ENCODE data around the gene PODNL1. TPM values are rescaled to one million over a fixed set of nuclear protein-coding genes. Genes with fewer than 3 reads are reported as not detected.

PODNL1 gene
- total and polyA plus RNA-seq, 3 experiments from 2014 or later: 0.24 TPM; not detected in 2

DNA sequence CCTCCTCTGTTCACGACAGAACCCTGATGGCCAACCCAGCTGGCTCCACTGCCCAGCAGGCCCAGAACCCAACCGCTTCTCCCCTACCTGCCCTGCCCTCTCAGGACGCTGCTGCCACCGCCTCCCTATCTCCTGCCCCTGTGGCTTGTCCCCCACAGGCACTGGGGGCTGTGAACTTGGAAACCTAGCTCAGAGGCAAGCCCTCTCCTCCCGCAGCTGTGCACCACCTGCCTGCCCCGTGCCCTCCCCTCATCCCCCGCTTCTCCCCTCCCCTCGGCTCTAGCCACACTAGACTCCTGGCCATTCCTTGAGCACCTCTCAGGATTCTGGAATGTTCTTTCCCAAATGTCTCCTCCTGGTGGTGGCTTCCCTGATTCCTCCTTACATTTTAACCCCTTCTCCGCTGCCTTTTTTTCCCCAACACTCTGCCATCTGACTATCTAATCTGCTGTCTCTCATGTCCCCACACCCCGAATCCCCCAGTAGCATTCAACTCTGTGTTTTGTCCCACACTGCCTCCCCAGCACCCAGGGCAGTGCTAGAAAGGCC is 54.6 kb downstream of the PODNL1 start:
- ChIA-PET POLR2A (interaction anchor here (0.5 to 0.7 kb wide), 3 partner anchors 125 to 171 kb away, joined by 3 to 4 read pairs (median 3); no protein-coding TSS in a partner anchor), CTCF (interaction anchor here (1.7 to 5.4 kb wide), 4 partner anchors 164 to 253 kb away, joined by 4 to 35 read pairs (median 22); partner anchors contain the start of genes ASF1B and MISP3)
- Histone ChIP-seq H3K4me1 (ENCODE audit: insufficient read depth, low read length) (peaks cover 74% of the 10 kb centered on the region), H3K36me3 (ENCODE audit: insufficient read depth, low read length) (no peaks in the 10 kb centered on the region), H3K27me3 (ENCODE audit: insufficient read depth, low read length, poor library complexity, severe bottlenecking) (no peaks in the 10 kb centered on the region), H3K9me3 (ENCODE audit: low read length) (no peaks in the 10 kb centered on the region), H3K27ac (ENCODE audit: low read depth, low read length) (no peak overlapping the region), H3K4me3 (ENCODE audit: low read length) (no peak overlapping the region)
- peak overlapping the region in 4 of 8 donors; percentile 50 to 77 (median 60) for H3K27ac Mint-ChIP-seq
- no peak for DNase-seq
- H3K36me3 Mint-ChIP-seq: no peaks in the 10 kb centered on the region
- H3K9me3 Mint-ChIP-seq: no peaks in the 10 kb centered on the region
- no peaks in the 10 kb centered on the region for H3K27me3 Mint-ChIP-seq
- peaks cover 49 to 74% (median 57%) of the 10 kb centered on the region in 3 donors for H3K4me1 Mint-ChIP-seq
- H3K4me3 Mint-ChIP-seq: no peak overlapping the region

DNA sequence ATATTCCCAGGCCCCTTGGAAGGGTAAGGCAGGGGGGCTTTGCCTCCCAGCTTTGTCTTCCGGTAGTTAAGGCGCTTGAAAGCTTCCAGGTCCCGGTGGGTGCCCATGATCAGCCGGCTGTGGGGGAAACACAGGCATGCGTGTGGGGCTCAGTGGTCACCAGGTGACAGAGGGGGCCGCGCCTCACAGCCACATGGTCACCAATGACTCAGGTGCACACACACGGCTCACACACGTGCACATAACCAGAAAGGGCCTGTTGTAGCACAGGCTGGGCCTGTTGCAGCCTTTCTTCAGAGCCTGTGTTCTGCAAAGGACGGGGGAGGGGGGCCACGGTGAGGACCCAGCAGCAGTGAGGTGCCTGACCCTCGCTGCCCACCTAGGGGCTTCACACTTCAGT is 55.4 kb downstream of the PODNL1 start:
- no peaks in the 10 kb centered on the region for H3K36me3 Mint-ChIP-seq
- no peaks in the 10 kb centered on the region for H3K9me3 ChIP-seq (ENCODE audit: low read length)
- H3K4me1 ChIP-seq (ENCODE audit: insufficient read depth, low read length): peaks cover 71% of the 10 kb centered on the region
- no peaks in the 10 kb centered on the region for H3K27me3 Mint-ChIP-seq
- CTCF ChIA-PET: interaction anchor here (0.9 to 5.4 kb wide), 5 partner anchors 149 to 254 kb away, joined by 3 to 35 read pairs (median 15); partner anchors contain the start of genes ASF1B, IL27RA and MISP3
- H3K9me3 Mint-ChIP-seq: no peaks in the 10 kb centered on the region
- H3K4me1 Mint-ChIP-seq: peaks cover 49 to 74% (median 57%) of the 10 kb centered on the region in 3 donors
- POLR2A ChIA-PET: interaction anchor here (0.6 to 0.7 kb wide), 3 partner anchors 109 to 188 kb away, joined by 4 to 6 read pairs (median 4); no protein-coding TSS in a partner anchor
- peak overlapping the region; percentile 6 for H3K27ac ChIP-seq (ENCODE audit: low read depth, low read length)
- no peak overlapping the region for H3K4me3 ChIP-seq (ENCODE audit: low read length)
- no peak for DNase-seq
- H3K27ac Mint-ChIP-seq: peak overlapping the region in 2 of 8 donors; percentile 88 to 93
- H3K27me3 ChIP-seq (ENCODE audit: insufficient read depth, low read length, poor library complexity, severe bottlenecking): no peaks in the 10 kb centered on the region
- peak overlapping the region in 2 of 7 donors; percentile 47 to 78 for H3K4me3 Mint-ChIP-seq
- H3K36me3 ChIP-seq (ENCODE audit: insufficient read depth, low read length): no peaks in the 10 kb centered on the region

DNA sequence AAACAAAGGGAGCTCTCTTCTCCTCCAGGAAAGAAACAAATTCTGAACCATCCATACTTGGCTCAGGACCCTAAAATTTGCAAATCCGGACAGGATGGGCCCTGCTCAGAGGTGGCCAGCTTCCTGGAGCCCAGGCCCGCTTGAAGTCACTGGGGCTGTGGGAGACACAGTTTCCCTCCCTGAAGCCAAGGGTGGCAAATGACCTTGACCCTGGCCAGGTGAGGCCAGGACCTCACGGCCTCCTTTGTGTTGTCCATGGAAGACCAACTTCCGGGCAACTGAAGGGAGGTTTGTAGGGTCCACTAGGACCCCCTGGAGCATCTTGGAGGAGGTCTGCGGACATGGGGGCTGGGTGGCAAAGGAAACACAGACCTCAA is 55.8 kb downstream of the PODNL1 start:
- Histone ChIP-seq H3K36me3 (ENCODE audit: insufficient read depth, low read length) (no peaks in the 10 kb centered on the region), H3K4me1 (ENCODE audit: insufficient read depth, low read length) (peaks cover 66% of the 10 kb centered on the region), H3K4me3 (ENCODE audit: low read length) (peak overlapping the region; percentile 40), H3K27me3 (ENCODE audit: insufficient read depth, low read length, poor library complexity, severe bottlenecking) (no peaks in the 10 kb centered on the region), H3K27ac (ENCODE audit: low read depth, low read length) (peak overlapping the region; percentile 6), H3K9me3 (ENCODE audit: low read length) (no peaks in the 10 kb centered on the region)
- Mint-ChIP-seq H3K4me1 (peaks cover 48 to 69% (median 54%) of the 10 kb centered on the region in 3 donors), H3K36me3 (no peaks in the 10 kb centered on the region), H3K4me3 (peak overlapping the region; percentile 47 to 83 (median 72)), H3K27me3 (no peaks in the 10 kb centered on the region), H3K27ac (peak overlapping the region; percentile 26 to 91 (median 90)), H3K9me3 (no peaks in the 10 kb centered on the region)
- DNase-seq: no peak
- POLR2A ChIA-PET: interaction anchor here (0.6 to 1.9 kb wide), 4 partner anchors 109 to 286 kb away, joined by 3 to 6 read pairs (median 6); partner anchors contain the start of gene IL27RA
- CTCF ChIA-PET: interaction anchor here (0.8 to 5.4 kb wide), 9 partner anchors 15 to 466 kb away, joined by 3 to 35 read pairs (median 4); partner anchors contain the start of genes ASF1B, IL27RA and MISP3

DNA sequence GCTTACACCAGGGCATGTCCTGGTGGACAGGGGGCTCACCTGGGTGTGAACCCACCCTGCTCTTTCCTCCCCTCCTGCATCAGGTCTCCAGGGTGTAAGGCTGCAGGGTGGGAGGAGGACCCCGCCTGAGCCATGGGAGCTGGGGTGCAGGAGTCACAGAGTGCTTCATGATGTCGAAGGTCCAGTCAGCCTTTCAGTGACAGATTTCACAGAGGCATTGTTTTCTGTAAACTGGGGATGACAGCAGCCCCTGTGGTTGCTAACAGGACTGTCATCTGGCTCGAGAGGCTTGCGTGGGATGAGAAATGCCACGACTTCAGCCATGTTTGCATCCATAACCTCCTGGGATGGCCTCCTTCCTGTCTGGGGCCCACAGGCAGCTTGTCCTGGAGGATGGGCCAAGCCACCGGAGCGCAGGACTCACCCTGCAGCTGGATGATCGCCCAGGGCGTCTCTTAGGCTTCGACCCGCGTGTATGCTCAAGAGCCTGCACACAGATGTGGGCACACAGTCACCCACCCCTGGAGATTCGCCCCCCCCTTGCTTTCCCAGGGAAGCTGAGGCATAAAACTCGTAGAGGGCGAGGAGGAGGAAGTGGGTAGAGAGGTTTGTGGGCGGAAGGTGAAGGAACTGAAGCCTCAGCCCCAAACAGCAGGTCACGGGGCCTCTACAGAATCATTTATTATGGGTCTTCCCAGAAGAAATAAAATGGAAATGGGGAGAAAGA is 56.4 kb downstream of the PODNL1 start:
- no peaks in the 10 kb centered on the region for H3K36me3 Mint-ChIP-seq
- H3K27ac ChIP-seq (ENCODE audit: low read depth, low read length): no peak overlapping the region
- peaks cover 42 to 64% (median 48%) of the 10 kb centered on the region in 3 donors for H3K4me1 Mint-ChIP-seq
- peak overlapping the region; percentile 47 to 83 (median 72) for H3K4me3 Mint-ChIP-seq
- CTCF ChIA-PET: interaction anchor here (0.7 to 5.4 kb wide), 15 partner anchors 16 to 467 kb away, joined by 3 to 35 read pairs (median 4); partner anchors contain the start of genes ASF1B, IL27RA and MISP3
- peaks cover 62% of the 10 kb centered on the region for H3K4me1 ChIP-seq (ENCODE audit: insufficient read depth, low read length)
- POLR2A ChIA-PET: interaction anchor here (0.6 to 1.9 kb wide), 4 partner anchors 108 to 286 kb away, joined by 3 to 6 read pairs (median 6); partner anchors contain the start of gene IL27RA
- peak in 4 of 5 donors; percentile 29 to 70 (median 34) for DNase-seq
- H3K36me3 ChIP-seq (ENCODE audit: insufficient read depth, low read length): no peaks in the 10 kb centered on the region
- peak overlapping the region; percentile 26 to 91 (median 90) for H3K27ac Mint-ChIP-seq
- no peaks in the 10 kb centered on the region for H3K9me3 Mint-ChIP-seq
- no peaks in the 10 kb centered on the region for H3K27me3 ChIP-seq (ENCODE audit: insufficient read depth, low read length, poor library complexity, severe bottlenecking)
- H3K9me3 ChIP-seq (ENCODE audit: low read length): no peaks in the 10 kb centered on the region
- no peaks in the 10 kb centered on the region for H3K27me3 Mint-ChIP-seq
- peak overlapping the region; percentile 52 for H3K4me3 ChIP-seq (ENCODE audit: low read length)

DNA sequence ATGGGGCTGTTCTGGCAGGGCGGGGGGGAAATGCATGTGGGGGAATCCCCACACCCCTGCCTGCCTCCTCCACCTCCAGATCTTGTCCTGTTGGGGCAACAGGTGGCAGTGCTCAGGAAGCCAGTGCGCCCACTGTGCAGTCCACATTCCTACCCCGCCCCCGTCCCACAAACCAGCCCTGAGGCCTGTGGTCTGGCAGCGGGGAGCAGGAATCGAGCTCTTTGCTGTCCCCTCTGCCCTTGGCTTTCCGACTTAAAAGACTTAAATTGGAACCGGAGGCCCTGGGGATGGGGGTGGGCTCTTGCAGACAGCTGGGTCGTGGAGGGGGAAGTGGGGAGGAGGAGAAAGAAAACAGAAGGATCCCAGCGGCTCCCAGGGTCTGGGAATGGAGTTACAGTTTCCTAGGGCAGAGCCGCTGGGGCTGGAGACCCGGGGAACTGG is 56.9 kb downstream of the PODNL1 start:
- Mint-ChIP-seq H3K36me3 (no peaks in the 10 kb centered on the region), H3K4me1 (peaks cover 39 to 58% (median 43%) of the 10 kb centered on the region in 3 donors), H3K27ac (peak overlapping the region; percentile 88 to 92 (median 90)), H3K9me3 (no peaks in the 10 kb centered on the region), H3K4me3 (peak overlapping the region; percentile 47 to 83 (median 72)), H3K27me3 (no peaks in the 10 kb centered on the region)
- peak in 1 of 5 donors; percentile 22 for DNase-seq
- Histone ChIP-seq H3K4me1 (ENCODE audit: insufficient read depth, low read length) (peaks cover 57% of the 10 kb centered on the region), H3K9me3 (ENCODE audit: low read length) (no peaks in the 10 kb centered on the region), H3K27me3 (ENCODE audit: insufficient read depth, low read length, poor library complexity, severe bottlenecking) (no peaks in the 10 kb centered on the region), H3K4me3 (ENCODE audit: low read length) (peak overlapping the region; percentile 52), H3K27ac (ENCODE audit: low read depth, low read length) (peak overlapping the region; percentile 74), H3K36me3 (ENCODE audit: insufficient read depth, low read length) (no peaks in the 10 kb centered on the region)
- ChIA-PET CTCF (interaction anchor here (0.6 to 5.4 kb wide), 18 partner anchors 19 to 269 kb away, joined by 3 to 35 read pairs (median 4); partner anchors contain the start of genes ASF1B, IL27RA and MISP3), POLR2A (interaction anchor here (0.6 to 1.9 kb wide), 3 partner anchors 151 to 966 kb away, joined by 3 to 6 read pairs (median 5); partner anchors contain the start of gene IL27RA)

Other genes with a start within 250 kb of the PODNL1 start
- 10 to 100 TPM; 42.4 to 43.5 TPM for gene MRI1, start 173.9 kb downstream of the PODNL1 start, total RNA-seq
- gene MRI1, start 173.9 kb downstream of the PODNL1 start, polyA plus RNA-seq: 19.0 TPM
- 100 to 1,000 TPM; 131 to 163 TPM for gene C19orf53, start 164.0 kb downstream of the PODNL1 start, total RNA-seq
- 239 TPM for gene C19orf53, start 164.0 kb downstream of the PODNL1 start, polyA plus RNA-seq
- 1 to 10 TPM; 4.4 to 4.8 TPM for gene ZSWIM4, start 143.0 kb downstream of the PODNL1 start, total RNA-seq
- gene ZSWIM4, start 143.0 kb downstream of the PODNL1 start, polyA plus RNA-seq: 1.6 TPM
- 1 to 10 TPM in 1 of 2 experiments, under 1 TPM in 1; 0.90 to 1.5 TPM for gene NANOS3, start 61.3 kb downstream of the PODNL1 start, total RNA-seq
- not detected for gene NANOS3, start 61.3 kb downstream of the PODNL1 start, polyA plus RNA-seq
- 1 to 10 TPM; 6.8 to 8.2 TPM for gene BRME1, start 32.3 kb downstream of the PODNL1 start, total RNA-seq
- gene BRME1, start 32.3 kb downstream of the PODNL1 start, polyA plus RNA-seq: 3.5 TPM
- 10 to 100 TPM; 30.8 to 31.0 TPM for gene CC2D1A, start 32.2 kb downstream of the PODNL1 start, total RNA-seq
- gene CC2D1A, start 32.2 kb downstream of the PODNL1 start, polyA plus RNA-seq: 15.3 TPM
- gene DCAF15, start 14.1 kb upstream of the PODNL1 start, total RNA-seq: 10 to 100 TPM; 64.6 to 66.5 TPM
- gene DCAF15, start 14.1 kb upstream of the PODNL1 start, polyA plus RNA-seq: 8.0 TPM
- gene RFX1, start 67.9 kb upstream of the PODNL1 start, total RNA-seq: 10 to 100 TPM; 13.0 to 13.6 TPM
- gene RFX1, start 67.9 kb upstream of the PODNL1 start, polyA plus RNA-seq: 3.1 TPM
- not detected for gene RLN3, start 89.7 kb upstream of the PODNL1 start, total RNA-seq
- gene RLN3, start 89.7 kb upstream of the PODNL1 start, polyA plus RNA-seq: not detected
- gene IL27RA, start 93.3 kb upstream of the PODNL1 start, total RNA-seq: 10 to 100 TPM; 71.4 to 73.6 TPM
- 83.4 TPM for gene IL27RA, start 93.3 kb upstream of the PODNL1 start, polyA plus RNA-seq
- not detected for gene PALM3, start 123.7 kb upstream of the PODNL1 start, total RNA-seq
- gene PALM3, start 123.7 kb upstream of the PODNL1 start, polyA plus RNA-seq: not detected
- 1 to 10 TPM in 1 of 2 experiments, under 1 TPM in 1; 1.00 to 1.2 TPM for gene MISP3, start 134.4 kb upstream of the PODNL1 start, total RNA-seq
- 2.1 TPM for gene MISP3, start 134.4 kb upstream of the PODNL1 start, polyA plus RNA-seq
- gene C19orf67, start 147.4 kb upstream of the PODNL1 start, total RNA-seq: under 1 TPM in 1 of 2 experiments, not detected in 1; 0.42 TPM
- gene C19orf67, start 147.4 kb upstream of the PODNL1 start, polyA plus RNA-seq: not detected
- 100 to 1,000 TPM in 1 of 2 experiments, 10 to 100 TPM in 1; 97.8 to 105 TPM for gene SAMD1, start 152.3 kb upstream of the PODNL1 start, total RNA-seq
- gene SAMD1, start 152.3 kb upstream of the PODNL1 start, polyA plus RNA-seq: 2.8 TPM
- 10 to 100 TPM; 77.3 to 81.0 TPM for gene PRKACA, start 179.3 kb upstream of the PODNL1 start, total RNA-seq
- gene PRKACA, start 179.3 kb upstream of the PODNL1 start, polyA plus RNA-seq: 1.5 TPM
- gene ASF1B, start 198.2 kb upstream of the PODNL1 start, total RNA-seq: 10 to 100 TPM; 75.0 to 76.2 TPM
- gene ASF1B, start 198.2 kb upstream of the PODNL1 start, polyA plus RNA-seq: 4.5 TPM

Data from CD8-positive, alpha-beta memory T cell (primary cell).